IMR-90 (cell line): ENCODE measurements around the gene BAMBI. TPM values are rescaled to one million over a fixed set of nuclear protein-coding genes. Genes with fewer than 3 reads are reported as not detected.

Experiments used
- ATAC-seq: fragments of 200-7000 bp; cut with Tn5 transposase; 2 replicates; pipeline ENCODE4 v1.9.1; 2020; ENCODE audit warnings: low read depth, mild to moderate bottlenecking, moderate library complexity
- BruUV-seq: library from RNA; stranded (reverse); fragments of 400-500 nt; replicated peaks from 2 replicates; lab custom pipeline; 2021; lab: Mats Ljungman, UMichigan
- CTCF ChIA-PET: fragments of 300-600 bp; formaldehyde crosslinking; extraction: SDS; loops from one replicate; lab custom pipeline; 2021; ENCODE audit warnings: antibody characterized with exemption; lab: Yijun Ruan, JAX
- POLR2A ChIA-PET: fragments of 300-600 bp; sonication (Branson Sonifier 250); formaldehyde crosslinking; loops from one replicate; lab custom pipeline; 2022; ENCODE audit warnings: antibody characterized with exemption; ENCODE audit not compliant: unreplicated experiment; lab: Charles Lee
- DNase-seq: peaks from one replicate; pipeline ENCODE4 v3.0.0; 2013
- H2AFZ ChIP-seq: replicated peaks from 2 replicates; pipeline ENCODE3; 2013; ENCODE audit warnings: low read length, mild to moderate bottlenecking; ENCODE audit not compliant: poor library complexity
- H2AK5ac ChIP-seq: 2 replicates; pipeline ENCODE4 v1.6.1; 2013; ENCODE audit warnings: low read depth, low read length, inconsistent platforms
- H2AK9ac ChIP-seq: replicated peaks from 2 replicates; pipeline ENCODE3; 2013; ENCODE audit warnings: mild to moderate bottlenecking, low read depth, low read length, moderate library complexity; ENCODE audit not compliant: poor library complexity
- H2BK120ac ChIP-seq: 2 replicates; pipeline ENCODE4 v1.6.1; 2013; ENCODE audit warnings: low read depth, low read length, inconsistent platforms
- H2BK15ac ChIP-seq: 3 replicates; pipeline ENCODE4 v1.6.1; 2013; ENCODE audit warnings: low read depth, low read length, inconsistent platforms
- H2BK20ac ChIP-seq: 2 replicates; pipeline ENCODE4 v1.6.1; 2013; ENCODE audit warnings: low read depth, mild to moderate bottlenecking, inconsistent platforms, low read length, moderate library complexity
- H2BK5ac ChIP-seq: 2 replicates; pipeline ENCODE4 v1.6.1; 2013; ENCODE audit warnings: mild to moderate bottlenecking, low read depth, low read length, inconsistent platforms; ENCODE audit not compliant: poor library complexity, severe bottlenecking
- H3K14ac ChIP-seq: replicated peaks from 2 replicates; pipeline ENCODE4 v1.6.1; 2013; ENCODE audit warnings: low read depth, low read length, inconsistent platforms
- H3K18ac ChIP-seq: 2 replicates; pipeline ENCODE4 v1.6.1; 2013; ENCODE audit warnings: low read depth, low read length, control low read depth
- H3K23ac ChIP-seq: 2 replicates; pipeline ENCODE4 v1.6.1; 2013; ENCODE audit warnings: low read depth, low read length, inconsistent platforms
- H3K27ac ChIP-seq: 2 replicates; pipeline ENCODE4 v1.5.1; 2013; ENCODE audit warnings: mild to moderate bottlenecking, control low read depth, low read length; ENCODE audit not compliant: insufficient read depth
- H3K27me3 ChIP-seq: 2 replicates; pipeline ENCODE4 v1.6.1; 2013; ENCODE audit warnings: low read length; ENCODE audit not compliant: control insufficient read depth, insufficient read depth
- H3K36me3 ChIP-seq: 2 replicates; pipeline ENCODE4 v1.6.1; 2013; ENCODE audit warnings: low read length, mixed read lengths; ENCODE audit not compliant: control insufficient read depth, insufficient read depth
- H3K4ac ChIP-seq: 2 replicates; pipeline ENCODE4 v1.6.1; 2013; ENCODE audit warnings: low read depth, low read length, inconsistent platforms
- H3K4me1 ChIP-seq: 2 replicates; pipeline ENCODE4 v1.6.1; 2013; ENCODE audit warnings: low read length, mixed read lengths; ENCODE audit not compliant: control insufficient read depth, insufficient read depth
- H3K4me2 ChIP-seq: 2 replicates; pipeline ENCODE4 v1.6.1; 2013; ENCODE audit warnings: low read depth, mild to moderate bottlenecking, control low read depth, low read length, moderate library complexity
- H3K4me3 ChIP-seq: 2 replicates; pipeline ENCODE4 v1.5.1; 2013; ENCODE audit warnings: low read depth, mild to moderate bottlenecking, control low read depth, low read length, moderate library complexity; ENCODE audit not compliant: insufficient read depth
- H3K56ac ChIP-seq: 2 replicates; pipeline ENCODE4 v1.6.1; 2013; ENCODE audit warnings: low read length, inconsistent platforms; ENCODE audit not compliant: insufficient read depth; ENCODE audit errors: extremely low read depth
- H3K79me1 ChIP-seq, 2 experiments: 2 replicates each; pipeline ENCODE4 v1.6.1; 2013; ENCODE audit warnings: low read length in 2 of 2, inconsistent platforms in 1 of 2, low read depth in 1 of 2
- H3K9ac ChIP-seq: 2 replicates; pipeline ENCODE4 v1.6.1; 2013; ENCODE audit warnings: low read depth, low read length, control low read depth
- H3K9me1 ChIP-seq: 2 replicates; pipeline ENCODE4 v1.6.1; 2013; ENCODE audit warnings: low read length, inconsistent platforms; ENCODE audit not compliant: insufficient read depth
- H3K9me3 ChIP-seq: 2 replicates; pipeline ENCODE4 v1.6.1; 2013; ENCODE audit warnings: low read length; ENCODE audit not compliant: control insufficient read depth, insufficient read depth
- H4K20me1 ChIP-seq: 2 replicates; pipeline ENCODE4 v1.6.1; 2013; ENCODE audit warnings: low read length, inconsistent platforms; ENCODE audit not compliant: insufficient read depth
- H4K5ac ChIP-seq: 2 replicates; pipeline ENCODE4 v1.6.1; 2013; ENCODE audit warnings: mild to moderate bottlenecking, low read depth, low read length, control low read depth
- H4K8ac ChIP-seq, 2 experiments: 2 replicates each; pipeline ENCODE4 v1.6.1; 2013; ENCODE audit warnings: low read depth in 2 of 2, low read length in 2 of 2, control low read depth in 1 of 2, inconsistent platforms in 1 of 2
- H4K91ac ChIP-seq: 2 replicates; pipeline ENCODE4 v1.6.1; 2013; ENCODE audit warnings: low read depth, low read length, inconsistent platforms; ENCODE audit not compliant: insufficient read depth
- CHD1 ChIP-seq: IDR thresholded peaks from 2 replicates; pipeline ENCODE4 v1.6.1; 2012; ENCODE audit warnings: low read depth, low read length, improper control_type of control experiment
- MAZ ChIP-seq: IDR thresholded peaks from 2 replicates; pipeline ENCODE4 v1.6.1; 2012; ENCODE audit warnings: low read depth, mild to moderate bottlenecking, low read length, improper control_type of control experiment, moderate library complexity, borderline replicate concordance
- NFE2L2 ChIP-seq: fragments of 150-350 bp; IDR thresholded peaks from 2 replicates; pipeline ENCODE4 v1.6.1; 2016; ENCODE audit warnings: low read depth, mild to moderate bottlenecking, low read length
- RCOR1 ChIP-seq: IDR thresholded peaks from 2 replicates; pipeline ENCODE4 v1.6.1; 2012; ENCODE audit warnings: mild to moderate bottlenecking, low read length, improper control_type of control experiment; ENCODE audit not compliant: insufficient replicate concordance
- WGBS, 2 experiments: methylation state at CpG; one replicate each; pipeline versions ENCODE4 v1.1.5 to v1.1.7; 2013; ENCODE audit warnings: missing lambda C conversion rate in 2 of 2; ENCODE audit not compliant: insufficient read length in 1 of 2; ENCODE audit errors: extremely low coverage in 2 of 2; 5-methylcytosine and 5-hydroxymethylcytosine counted together
- dilution Hi-C: fragments of 300-500 bp; cut with HindIII; formaldehyde crosslinking; loops from one replicate; pipeline ENCODE4 v1.14.3; 2018; ENCODE audit warnings: low sequenced_read_pairs; ENCODE audit not compliant: unreplicated experiment
- in situ Hi-C: fragments of 300-500 bp; cut with MboI; formaldehyde crosslinking; loops from 3 replicates; pipeline ENCODE4 v1.14.3; 2019; ENCODE audit warnings: low sequenced_read_pairs, inconsistent platforms, mixed read lengths
- intact Hi-C: fragments of 100-400 bp; cut with micrococcal nuclease; formaldehyde crosslinking; loops from 2 replicates; pipeline ENCODE4 v1.10.0; 2022
- polyA plus RNA-seq, 3 experiments: library from polyadenylated mRNA; depleted of rRNA; stranded (reverse); fragments of >200 nt; gene quantifications; 2 replicates each; pipeline ENCODE4 v1.2.3, GENCODE V29; 2012; ENCODE audit warnings: low replicate concordance in 1 of 3
- total RNA-seq: library from RNA; depleted of rRNA; stranded (reverse); fragments of >200 nt; gene quantifications from 2 replicates; pipeline ENCODE4 v1.2.3, GENCODE V29; 2012

The BAMBI gene
- total and polyA plus RNA-seq, 2 of the 4 experiments (the other 2 are of a cell fraction), result 14.4 to 19.4 TPM

- Histone ChIP-seq H3K9ac (no peak overlapping the region), H4K8ac (no peak overlapping the region), H3K18ac (no peak overlapping the region), H2BK5ac (no peak overlapping the region), H3K4me3 (no peak overlapping the region), H3K56ac (no peak overlapping the region), H3K36me3 (no peaks in the 10 kb centered on the region), H2AK5ac (no peak overlapping the region), H4K5ac (no peak overlapping the region), H3K4me1 (no peaks in the 10 kb centered on the region), H2BK20ac (no peak overlapping the region), H3K27ac (no peak overlapping the region), H3K23ac (no peak overlapping the region), H3K9me1 (no peaks in the 10 kb centered on the region), H3K9me3 (peaks cover 3% of the 10 kb centered on the region; the same call in 1 of the 2 replicates), H3K79me1 (no peaks in the 10 kb centered on the region), H4K20me1 (no peaks in the 10 kb centered on the region), H3K14ac (no peak overlapping the region), H2AFZ (no peak overlapping the region), H3K4me2 (no peak overlapping the region), H3K27me3 (no peaks in the 10 kb centered on the region), H2AK9ac (no peak overlapping the region), H3K4ac (no peak overlapping the region), H2BK15ac (no peak overlapping the region), H2BK120ac (no peak overlapping the region; the same call in 1 of the 2 replicates), H4K91ac (no peak overlapping the region)
- intact Hi-C loops, result no loop called here
- DNase-seq, result no peak
- 100% methylated on average over 4 of the region's 10 CpGs; no CpG with 5 or more reads in 1 of the 2 experiments for WGBS, 2 experiments
- no peak for TF ChIP-seq NFE2L2
- no peak for TF ChIP-seq RCOR1
- no peak for TF ChIP-seq MAZ
- TF ChIP-seq CHD1, result no peak
- dilution Hi-C loops, result no loop called here
- ChIA-PET CTCF (interaction anchor here (1.0 kb wide), 1 partner anchor 9 kb away, joined by 3 read pairs; no protein-coding TSS in a partner anchor), POLR2A (no interaction called here)
- in situ Hi-C loops, result no loop called here
- no peak for ATAC-seq
- BruUV-seq, result no TSS peak
These were observed 36.5 kb downstream of the BAMBI start for GRCh38 chr10:28713626-28714352.
